Amniotic stem cell (primary cell): Measurements from ENCODE around the gene TLX3.
"Not testable (repeated sequence)": the region's sequence is repeated elsewhere in the genome, so short reads cannot be mapped to it uniquely, and the experiment has no call there.

Experiments used
- DNase-seq: peaks from one replicate; lab custom pipeline; 2025; lab: John Stamatoyannopoulos, UW

The TLX3 gene

GRCh38 chr5:171323806-171324632 is 15.0 kb downstream of the TLX3 start:
- no peak for DNase-seq

- DNase-seq = no peak
These were observed 21.0 kb downstream of the TLX3 start for GRCh38 chr5:171330021-171330420.

- DNase-seq = no peak
These were observed 26.6 kb downstream of the TLX3 start for GRCh38 chr5:171335616-171336015.

GRCh38 chr5:171336521-171337209 is 27.6 kb downstream of the TLX3 start:
- peak; percentile 58 for DNase-seq

GRCh38 chr5:171337210-171337569 is 28.1 kb downstream of the TLX3 start:
- no peak for DNase-seq

GRCh38 chr5:171340042-171340441 is 31.0 kb downstream of the TLX3 start:
- DNase-seq = no peak

GRCh38 chr5:171340491-171340890 is 31.4 kb downstream of the TLX3 start:
- DNase-seq = no peak

GRCh38 chr5:171342362-171343111 is 33.5 kb downstream of the TLX3 start:
- peak; percentile 61 for DNase-seq

- no peak for DNase-seq
These were observed 36.0 kb downstream of the TLX3 start for GRCh38 chr5:171344936-171345608.

- DNase-seq = no peak
These were observed 42.6 kb downstream of the TLX3 start for GRCh38 chr5:171351536-171352073.

GRCh38 chr5:171355302-171355724 is 46.3 kb downstream of the TLX3 start:
- DNase-seq = no peak

GRCh38 chr5:171357843-171358242 is 48.8 kb downstream of the TLX3 start:
- DNase-seq = no peak

- DNase-seq = not testable (repeated sequence)
These were observed 52.1 kb downstream of the TLX3 start for GRCh38 chr5:171361151-171361550.
